Epithelial cell of esophagus (primary cell): ENCODE results near the gene KRT32.

Experiments
- DNase-seq: peaks from one replicate; pipeline ENCODE4 v3.0.0; 2010; ENCODE audit warnings: low read depth
- H3K4me3 ChIP-seq: 2 replicates; pipeline ENCODE4 v1.5.1; 2011; ENCODE audit warnings: mild to moderate bottlenecking, low read length, control low read depth
- TF ChIP-seq, protein P1 (sequence below): IDR thresholded peaks from 2 replicates; pipeline ENCODE4 v1.5.1; 2011; ENCODE audit warnings: low read depth, mild to moderate bottlenecking, low read length, control low read depth, inconsistent platforms; ENCODE audit not compliant: insufficient read depth; ENCODE audit errors: missing control alignments

KRT32 gene

GRCh38 chr17:41467561-41467960 is 375 bp upstream of the KRT32 start:
- no peak for DNase-seq
- H3K4me3 ChIP-seq, result no peak overlapping the region
- TF ChIP-seq, protein P1, sequence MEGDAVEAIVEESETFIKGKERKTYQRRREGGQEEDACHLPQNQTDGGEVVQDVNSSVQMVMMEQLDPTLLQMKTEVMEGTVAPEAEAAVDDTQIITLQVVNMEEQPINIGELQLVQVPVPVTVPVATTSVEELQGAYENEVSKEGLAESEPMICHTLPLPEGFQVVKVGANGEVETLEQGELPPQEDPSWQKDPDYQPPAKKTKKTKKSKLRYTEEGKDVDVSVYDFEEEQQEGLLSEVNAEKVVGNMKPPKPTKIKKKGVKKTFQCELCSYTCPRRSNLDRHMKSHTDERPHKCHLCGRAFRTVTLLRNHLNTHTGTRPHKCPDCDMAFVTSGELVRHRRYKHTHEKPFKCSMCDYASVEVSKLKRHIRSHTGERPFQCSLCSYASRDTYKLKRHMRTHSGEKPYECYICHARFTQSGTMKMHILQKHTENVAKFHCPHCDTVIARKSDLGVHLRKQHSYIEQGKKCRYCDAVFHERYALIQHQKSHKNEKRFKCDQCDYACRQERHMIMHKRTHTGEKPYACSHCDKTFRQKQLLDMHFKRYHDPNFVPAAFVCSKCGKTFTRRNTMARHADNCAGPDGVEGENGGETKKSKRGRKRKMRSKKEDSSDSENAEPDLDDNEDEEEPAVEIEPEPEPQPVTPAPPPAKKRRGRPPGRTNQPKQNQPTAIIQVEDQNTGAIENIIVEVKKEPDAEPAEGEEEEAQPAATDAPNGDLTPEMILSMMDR, result no peak

DNA sequence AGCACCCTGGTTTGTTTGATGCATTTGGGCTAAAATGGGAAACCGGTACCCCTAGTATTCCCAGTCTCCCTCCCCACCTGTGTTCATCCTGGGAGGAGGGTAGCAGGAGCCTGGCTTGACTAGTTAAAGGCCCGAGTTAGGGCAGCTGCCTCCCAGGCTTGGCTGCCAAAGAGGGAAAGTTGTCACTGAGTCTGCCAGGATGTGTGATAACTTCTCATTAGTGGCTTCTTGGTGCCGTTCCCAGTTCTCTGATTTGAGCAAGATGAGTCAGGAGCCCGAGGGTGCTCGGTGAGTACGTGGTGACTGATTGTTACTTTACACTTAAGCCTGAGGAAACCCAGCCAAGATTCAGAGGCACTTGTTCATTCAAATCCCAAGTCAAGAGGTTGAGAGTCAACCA is 2.5 kb downstream of the KRT32 start:
- TF ChIP-seq, protein P1, result no peak
- no peak overlapping the region for H3K4me3 ChIP-seq
- DNase-seq, result peak; percentile 98

GRCh38 chr17:41464173-41464572 is 3.0 kb downstream of the KRT32 start:
- TF ChIP-seq, protein P1, result no peak
- H3K4me3 ChIP-seq, result no peak overlapping the region
- no peak for DNase-seq

DNA sequence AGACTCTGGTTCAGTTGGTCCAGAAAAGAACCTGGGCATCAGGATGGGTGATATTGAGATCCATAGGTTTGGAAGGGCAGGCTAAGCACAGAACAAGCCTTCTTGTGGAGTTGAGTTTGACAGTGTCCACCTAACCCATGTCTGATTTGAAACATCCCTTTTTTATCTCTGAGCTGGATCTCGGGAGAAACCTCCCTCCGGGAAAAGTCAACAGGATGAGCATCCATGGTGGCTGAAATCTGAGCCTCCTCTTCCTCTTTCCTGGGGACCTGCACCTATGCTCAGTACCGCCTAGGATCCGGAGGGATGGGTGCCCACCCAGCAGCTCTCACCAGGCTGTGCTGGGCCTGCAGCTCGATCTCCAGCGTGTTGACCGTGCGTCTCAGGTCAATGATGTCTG is 3.4 kb downstream of the KRT32 start:
- no peak overlapping the region for H3K4me3 ChIP-seq
- TF ChIP-seq, protein P1, result no peak
- no peak for DNase-seq

- no peak overlapping the region for H3K4me3 ChIP-seq
- DNase-seq, result no peak
- TF ChIP-seq, protein P1, result no peak
These were observed 4.5 kb downstream of the KRT32 start for GRCh38 chr17:41462705-41463104.

DNA sequence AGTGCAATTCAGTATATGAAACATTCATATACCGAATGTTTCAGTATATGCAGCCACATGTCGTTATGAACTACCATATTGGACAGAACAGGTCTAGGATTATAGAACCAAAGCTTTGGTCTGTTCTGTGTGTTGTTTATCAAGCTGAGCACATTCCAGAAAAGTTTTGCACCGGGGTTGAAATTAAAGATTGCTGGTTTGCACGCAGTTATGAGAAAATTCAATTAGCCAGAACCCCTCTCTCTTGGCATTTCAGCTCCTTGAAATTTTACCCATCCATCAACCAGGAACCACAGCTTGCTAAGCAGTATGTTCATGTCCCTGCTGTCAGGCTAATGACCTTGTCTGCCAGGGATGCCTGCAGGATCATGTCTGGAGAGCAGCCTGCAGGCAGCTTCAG is 9.5 kb downstream of the KRT32 start:
- peak; percentile 13 for DNase-seq
- TF ChIP-seq, protein P1, result no peak
- no peak overlapping the region for H3K4me3 ChIP-seq

GRCh38 chr17:41456204-41456603 is 11.0 kb downstream of the KRT32 start:
- TF ChIP-seq, protein P1, result peak; percentile 39
- H3K4me3 ChIP-seq, result no peak overlapping the region
- peak; percentile 51 for DNase-seq
